Stimulated activated CD4-positive, alpha-beta T cell treated with anti-CD3 and anti-CD28 coated beads, Interleukin-4, amount 100 ng/mL, for 24 hours (primary cell): ENCODE results near the gene DKKL1.
"Not testable (repeated sequence)": the region's sequence is repeated elsewhere in the genome, so short reads cannot be mapped to it uniquely, and the experiment has no call there.

Experiments used
- DNase-seq: peaks from one replicate; pipeline ENCODE4 v3.0.0-alpha.2; 2020

DKKL1 gene

GRCh38 chr19:49363268-49364082, at the start of gene DKKL1:
TSS of gene DKKL1 (plus strand) at chr19:49363877. CDS start at chr19:49363999, 122 bp downstream.
- peak; percentile 63 for DNase-seq

- DNase-seq, result no peak
Observed at GRCh38 chr19:49315111-49315510, 48.6 kb upstream of the DKKL1 start.

DNA sequence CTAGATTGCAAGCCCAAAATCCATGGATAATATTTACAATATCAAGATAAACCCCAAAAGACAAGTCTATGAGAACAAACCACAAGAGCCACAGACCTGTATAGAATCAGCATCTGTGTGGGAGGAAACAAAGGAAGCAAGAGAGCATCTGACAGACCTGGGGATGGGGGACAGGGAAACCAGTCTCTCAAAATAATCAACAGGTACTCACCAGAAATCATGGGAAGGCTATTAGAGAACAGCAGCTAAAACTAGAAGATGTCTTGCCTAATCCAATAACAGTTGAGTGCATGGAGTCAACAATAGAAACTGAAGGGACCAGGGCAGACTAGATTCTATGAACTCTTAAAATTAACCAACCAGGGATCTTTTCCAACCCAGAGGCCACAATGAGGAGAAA, 47.4 kb upstream of the DKKL1 start:
- DNase-seq, result no peak

GRCh38 chr19:49318296-49318695, 45.4 kb upstream of the DKKL1 start:
- DNase-seq, result no peak

- no peak for DNase-seq
Observed at GRCh38 chr19:49324801-49325576, 38.7 kb upstream of the DKKL1 start, which contains the start of gene SLC6A16. TSS of gene SLC6A16 (minus strand) at chr19:49325191. CDS start at chr19:49311347, 13,844 bp downstream.

GRCh38 chr19:49325756-49326155, 37.9 kb upstream of the DKKL1 start:
- not testable (repeated sequence) for DNase-seq

GRCh38 chr19:49326165-49326704, 37.4 kb upstream of the DKKL1 start:
- no peak for DNase-seq

GRCh38 chr19:49327878-49328544, 35.7 kb upstream of the DKKL1 start:
- peak; percentile 64 for DNase-seq

GRCh38 chr19:49328741-49329140, 34.9 kb upstream of the DKKL1 start:
- no peak for DNase-seq

DNA sequence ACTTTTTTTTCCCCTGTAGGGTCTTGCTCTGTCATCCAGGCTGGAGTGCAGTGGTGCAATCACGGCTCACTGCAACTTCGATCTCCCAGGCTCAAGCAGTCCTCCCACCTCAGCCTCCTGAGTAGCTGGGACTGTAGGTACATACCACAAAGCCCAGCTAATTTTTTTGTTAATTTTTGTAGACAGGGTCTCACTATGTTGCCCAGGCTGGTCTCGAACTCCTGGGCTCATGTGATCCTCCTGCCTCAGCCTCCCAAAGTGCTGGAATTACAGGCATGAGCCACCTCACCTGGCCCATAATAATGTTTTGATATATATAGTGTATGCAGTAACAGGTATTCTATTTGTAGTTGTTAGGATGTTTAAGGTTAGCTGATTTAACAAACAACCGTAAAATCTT, 32.5 kb upstream of the DKKL1 start:
- DNase-seq, result not testable (repeated sequence)

DNA sequence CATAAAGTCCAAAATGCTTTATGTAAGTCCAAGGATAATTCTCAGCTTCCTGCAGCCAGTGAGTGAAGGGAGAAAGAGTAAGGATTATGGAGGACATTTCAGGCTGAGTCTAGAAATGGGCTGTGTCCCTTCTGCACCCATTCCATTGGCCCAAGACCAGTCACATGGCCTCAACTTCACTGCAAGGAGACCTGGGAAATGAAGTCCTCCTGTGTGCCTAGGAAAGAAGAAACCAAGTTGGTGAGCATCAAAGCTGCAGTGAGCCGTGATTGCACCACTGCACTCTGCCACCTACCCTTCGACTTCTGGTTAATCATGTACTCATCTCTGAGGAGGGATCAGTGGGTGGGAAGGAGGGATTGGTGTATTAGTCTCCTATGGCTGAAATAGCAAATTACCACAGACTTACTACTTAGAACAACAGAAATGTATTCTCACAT, 32.0 kb upstream of the DKKL1 start:
- DNase-seq, result peak; percentile 71

- DNase-seq, result not testable (repeated sequence)
Observed at GRCh38 chr19:49332691-49333417, 30.8 kb upstream of the DKKL1 start.

DNA sequence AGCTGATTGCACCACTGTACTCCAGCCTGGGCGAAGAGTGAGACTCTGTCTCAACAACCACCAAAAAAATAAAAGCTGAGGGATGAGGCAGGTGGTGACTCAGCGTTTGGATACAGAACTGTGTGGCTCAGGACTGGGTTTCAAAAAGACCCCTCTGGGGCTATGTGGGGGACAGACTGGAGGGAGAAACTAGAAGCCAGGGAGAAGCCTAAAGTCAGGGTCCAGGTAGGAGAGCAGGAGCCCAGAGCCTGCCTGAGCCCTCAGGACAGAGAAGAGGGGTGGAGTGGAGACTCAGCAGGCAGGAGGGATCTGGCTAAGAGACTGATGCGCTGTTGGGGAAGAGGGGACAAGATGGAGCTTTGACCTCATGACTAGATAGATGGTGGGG, 30.3 kb upstream of the DKKL1 start:
- DNase-seq, result no peak

GRCh38 chr19:49333811-49334288, 29.8 kb upstream of the DKKL1 start:
- DNase-seq, result peak; percentile 62

DNA sequence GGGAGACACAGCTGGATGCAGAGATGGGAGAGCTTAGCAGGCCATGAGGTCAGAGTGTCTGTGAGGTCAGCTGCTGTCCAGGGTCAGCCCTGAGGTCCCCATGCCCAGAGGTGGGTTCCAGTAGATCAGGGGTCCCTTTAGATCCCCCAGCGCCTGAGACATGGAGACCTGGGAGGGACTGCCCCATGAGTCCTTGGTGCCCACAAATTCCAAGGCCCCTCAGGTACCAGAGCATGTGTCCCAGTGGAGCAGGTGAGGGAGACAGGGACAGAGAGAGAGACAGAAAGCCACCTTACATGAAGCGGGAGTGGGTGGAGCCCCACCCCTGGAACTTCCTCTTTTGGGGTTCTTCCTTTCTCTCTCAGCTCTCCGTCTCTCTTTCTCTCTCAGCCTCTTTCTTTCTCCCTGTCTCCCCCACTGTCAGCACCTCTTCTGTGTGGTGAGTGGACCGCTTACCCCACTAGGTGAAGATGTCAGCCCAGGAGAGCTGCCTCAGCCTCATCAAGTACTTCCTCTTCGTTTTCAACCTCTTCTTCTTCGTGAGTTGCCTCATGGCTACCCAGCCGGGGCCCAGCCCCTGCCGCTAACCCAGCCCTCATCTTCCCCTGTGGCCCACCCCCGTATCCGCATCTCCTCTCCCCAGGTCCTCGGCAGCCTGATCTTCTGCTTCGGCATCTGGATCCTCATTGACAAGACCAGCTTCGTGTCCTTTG, 28.4 kb upstream of the DKKL1 start, which contains the start of gene CD37:
TSS of gene CD37 (plus strand) at position 336 of the 713 bp plus-strand sequence. CDS start at position 471, 135 bp downstream.
- peak; percentile 47 for DNase-seq

DNA sequence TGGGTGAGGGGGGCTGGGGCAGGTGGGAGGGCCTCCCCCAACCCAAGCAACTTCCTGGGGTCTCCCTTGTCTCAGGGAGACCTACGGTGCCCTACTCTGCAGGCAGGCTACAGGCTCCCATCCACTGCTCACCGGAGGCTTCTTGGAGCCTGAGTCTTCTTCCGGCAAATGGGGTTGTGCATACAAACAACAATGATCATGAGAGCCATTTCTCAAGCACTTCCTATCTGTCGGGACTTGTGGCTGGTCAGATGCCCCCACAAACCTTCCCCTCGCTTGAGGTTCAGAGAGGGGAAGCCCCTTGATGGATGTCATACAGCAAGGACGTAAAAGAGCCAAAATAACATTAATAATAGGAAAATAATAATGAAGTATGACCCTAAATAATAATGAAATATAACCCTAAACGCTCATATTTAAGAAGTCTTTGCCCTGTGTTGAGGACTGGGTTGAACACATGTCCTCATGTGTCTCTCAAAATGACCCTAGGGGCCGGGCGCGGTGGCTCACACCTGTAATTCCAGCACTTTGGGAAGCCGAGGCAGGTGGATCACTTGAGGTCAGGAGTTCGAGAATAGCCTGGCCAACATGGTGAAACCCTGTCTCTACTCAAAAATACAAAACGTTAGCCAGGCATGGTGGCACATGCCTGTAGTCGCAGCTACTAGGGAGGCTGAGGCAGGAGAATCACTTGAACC, 27.7 kb upstream of the DKKL1 start:
- DNase-seq, result peak; percentile 14

DNA sequence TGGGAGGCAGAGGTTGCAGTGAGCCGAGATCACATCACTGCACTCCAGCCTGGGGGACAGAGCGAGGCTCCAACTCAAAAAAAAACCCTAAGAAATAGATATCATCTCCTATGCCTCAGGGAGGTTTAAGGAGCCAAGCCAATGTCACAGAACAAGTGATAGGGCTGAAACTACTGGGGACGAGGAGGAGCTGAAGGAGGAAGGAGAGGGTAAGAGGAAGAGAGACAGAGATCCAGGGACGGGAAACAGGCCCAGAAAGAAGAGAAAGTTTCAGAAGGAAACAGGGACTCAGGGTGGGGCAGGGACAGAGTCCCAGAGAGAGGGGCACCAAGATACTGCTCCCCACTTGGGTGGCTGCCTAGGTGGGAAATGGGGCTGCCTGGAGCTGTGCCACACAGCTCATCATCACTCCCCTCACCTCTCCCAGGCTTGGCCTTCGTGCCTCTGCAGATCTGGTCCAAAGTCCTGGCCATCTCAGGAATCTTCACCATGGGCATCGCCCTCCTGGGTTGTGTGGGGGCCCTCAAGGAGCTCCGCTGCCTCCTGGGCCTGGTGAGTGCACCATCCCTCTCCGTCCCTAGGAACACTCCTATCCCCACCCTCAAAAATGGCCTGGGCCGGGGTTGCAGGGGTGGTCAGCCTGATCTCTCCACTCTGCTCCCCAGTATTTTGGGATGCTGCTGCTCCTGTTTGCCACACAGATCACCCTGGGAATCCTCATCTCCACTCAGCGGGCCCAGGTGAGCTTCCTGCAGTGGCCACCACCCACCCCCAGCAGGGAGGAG, 27.0 kb upstream of the DKKL1 start:
- no peak for DNase-seq

DNA sequence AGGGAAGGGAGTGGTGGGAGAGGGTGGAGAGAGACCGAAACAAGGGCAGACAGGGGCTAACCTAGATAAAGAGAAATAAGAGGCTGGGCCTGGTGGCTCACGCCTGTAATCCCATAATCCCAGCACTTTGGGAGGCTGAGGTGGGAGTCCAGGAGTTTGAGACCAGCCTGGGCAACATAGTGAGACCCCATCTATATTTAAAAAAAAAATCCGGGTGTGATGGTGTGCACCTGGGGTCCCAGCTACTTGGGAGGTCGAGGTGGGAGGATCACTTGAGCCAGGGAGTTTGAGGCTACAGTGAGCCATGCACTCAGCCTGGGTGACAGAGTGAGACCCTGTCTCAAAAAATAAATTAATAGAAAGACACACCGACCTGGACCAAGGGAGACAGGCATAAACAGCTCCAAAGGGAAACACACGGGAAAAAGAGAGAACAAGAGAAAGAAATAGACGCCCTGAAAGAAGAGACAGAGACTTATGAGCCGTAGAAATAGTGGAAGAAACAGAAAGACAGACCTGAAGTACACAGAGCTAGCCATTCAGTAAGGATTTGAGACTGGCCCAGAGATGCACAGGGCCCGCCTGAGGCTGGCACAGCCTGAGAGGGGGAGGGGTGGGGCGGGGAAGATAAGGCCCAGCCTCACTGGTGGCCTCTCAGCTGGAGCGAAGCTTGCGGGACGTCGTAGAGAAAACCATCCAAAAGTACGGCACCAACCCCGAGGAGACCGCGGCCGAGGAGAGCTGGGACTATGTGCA, 26.2 kb upstream of the DKKL1 start:
- DNase-seq, result no peak
